HCT116 (cell line): ENCODE results near the gene WNK2.

Experiments used
- CEBPB ChIP-seq: IDR thresholded peaks from 2 replicates; pipeline ENCODE4 v1.6.1; 2012; ENCODE audit warnings: low read depth
- EGR1 ChIP-seq: IDR thresholded peaks from 2 replicates; pipeline ENCODE4 v1.6.1; 2012; ENCODE audit warnings: low read depth
- EZH2 ChIP-seq: fragments of 200-600 bp; sonication (generic); IDR thresholded peaks from 2 replicates; pipeline ENCODE4 v1.6.1; 2017; ENCODE audit warnings: antibody characterized with exemption, mixed run types
- EZH2phosphoT487 ChIP-seq: fragments of 200-600 bp; IDR thresholded peaks from 2 replicates; pipeline ENCODE4 v1.6.1; 2018; ENCODE audit warnings: antibody characterized with exemption, borderline replicate concordance
- JUND ChIP-seq: IDR thresholded peaks from 2 replicates; pipeline ENCODE4 v1.6.1; 2012
- POLR2A ChIP-seq: IDR thresholded peaks from 2 replicates; pipeline ENCODE4 v1.7.0; 2011; ENCODE audit warnings: borderline replicate concordance; ENCODE audit not compliant: insufficient read depth, insufficient read length; ENCODE audit errors: extremely low read depth
- POLR2AphosphoS5 ChIP-seq: IDR thresholded peaks from 2 replicates; pipeline ENCODE4 v1.6.1; 2011; ENCODE audit warnings: mild to moderate bottlenecking, low read depth, low read length, moderate library complexity
- SRF ChIP-seq: IDR thresholded peaks from 2 replicates; pipeline ENCODE4 v1.6.1; 2012; ENCODE audit warnings: low read depth
- TCF7L2 ChIP-seq: IDR thresholded peaks from 2 replicates; pipeline ENCODE4 v1.7.0; 2011; ENCODE audit warnings: borderline replicate concordance, inconsistent platforms; ENCODE audit not compliant: insufficient read depth, insufficient read length; ENCODE audit errors: extremely low read depth
- YY1 ChIP-seq: IDR thresholded peaks from 2 replicates; pipeline ENCODE4 v1.6.1; 2011; ENCODE audit warnings: low read length, low read depth, moderate library complexity, mild to moderate bottlenecking; ENCODE audit not compliant: insufficient replicate concordance; ENCODE audit errors: extremely low read depth
- TF ChIP-seq, protein P1 (sequence below), 3 experiments: fragments of 200-600 bp in 1 of 3; sonication (generic) in 1 of 3; IDR thresholded peaks in 2 of 3; conservative IDR thresholded peaks in 1 of 3; 2 replicates each; pipeline ENCODE4 v1.5.1; 2012 to 2017; ENCODE audit warnings: low read depth in 2 of 3, low read length in 2 of 3, antibody characterized with exemption in 1 of 3, borderline replicate concordance in 1 of 3, control low read depth in 1 of 3, mild to moderate bottlenecking in 1 of 3, mixed read lengths in 1 of 3, mixed run types in 1 of 3, moderate library complexity in 1 of 3; ENCODE audit not compliant: insufficient read depth in 1 of 3
- TF ChIP-seq, protein P2 (sequence below): IDR thresholded peaks from 2 replicates; pipeline ENCODE4 v1.6.1; 2012; ENCODE audit warnings: low read depth
- TF ChIP-seq, protein P3 (sequence below): IDR thresholded peaks from 2 replicates; pipeline ENCODE4 v1.6.1; 2012

DNA sequence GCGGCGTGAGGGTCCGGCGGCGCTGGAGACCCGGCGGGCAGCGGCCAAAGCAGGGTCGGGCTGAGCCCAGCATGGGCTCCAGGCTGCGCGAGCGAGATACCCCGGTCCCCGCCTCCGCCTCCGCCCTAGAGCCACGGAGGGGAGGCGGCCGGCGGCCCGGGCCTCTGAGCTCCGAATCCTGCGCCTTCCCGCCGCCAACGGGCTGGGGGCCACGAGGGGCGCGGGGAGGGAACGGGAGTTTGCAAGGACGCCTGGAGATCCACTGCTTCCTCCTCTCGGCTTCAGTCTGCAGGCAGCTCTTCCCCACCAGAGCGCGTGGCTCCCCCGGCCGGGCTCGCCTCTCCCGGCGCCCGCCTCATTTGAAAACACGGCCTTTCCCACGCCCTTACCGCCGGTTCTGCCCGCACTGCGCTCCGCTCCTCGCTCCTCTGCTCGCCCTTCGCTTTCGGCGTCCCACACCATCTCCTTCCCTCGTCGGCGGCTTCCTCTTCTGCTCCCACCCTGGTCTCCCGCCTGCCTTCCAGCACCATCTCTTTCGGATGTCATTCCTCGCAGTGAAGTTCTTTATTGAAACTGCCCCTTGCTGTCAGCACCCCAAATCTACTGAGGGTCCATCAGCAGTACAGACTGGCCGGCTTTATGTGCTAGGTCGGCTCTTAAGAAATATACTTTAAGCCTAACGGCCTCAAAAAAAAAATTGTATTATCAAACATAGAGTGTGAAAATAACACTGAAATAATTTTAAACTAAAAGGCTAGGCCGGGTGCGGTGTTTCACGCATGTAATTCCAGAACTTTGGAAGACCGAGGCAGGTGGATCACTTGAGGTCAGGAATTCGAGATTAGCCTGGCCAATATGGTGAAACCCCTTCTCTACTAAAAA lies 162.5 kb downstream of the WNK2 start:
- TF ChIP-seq, protein P1, sequence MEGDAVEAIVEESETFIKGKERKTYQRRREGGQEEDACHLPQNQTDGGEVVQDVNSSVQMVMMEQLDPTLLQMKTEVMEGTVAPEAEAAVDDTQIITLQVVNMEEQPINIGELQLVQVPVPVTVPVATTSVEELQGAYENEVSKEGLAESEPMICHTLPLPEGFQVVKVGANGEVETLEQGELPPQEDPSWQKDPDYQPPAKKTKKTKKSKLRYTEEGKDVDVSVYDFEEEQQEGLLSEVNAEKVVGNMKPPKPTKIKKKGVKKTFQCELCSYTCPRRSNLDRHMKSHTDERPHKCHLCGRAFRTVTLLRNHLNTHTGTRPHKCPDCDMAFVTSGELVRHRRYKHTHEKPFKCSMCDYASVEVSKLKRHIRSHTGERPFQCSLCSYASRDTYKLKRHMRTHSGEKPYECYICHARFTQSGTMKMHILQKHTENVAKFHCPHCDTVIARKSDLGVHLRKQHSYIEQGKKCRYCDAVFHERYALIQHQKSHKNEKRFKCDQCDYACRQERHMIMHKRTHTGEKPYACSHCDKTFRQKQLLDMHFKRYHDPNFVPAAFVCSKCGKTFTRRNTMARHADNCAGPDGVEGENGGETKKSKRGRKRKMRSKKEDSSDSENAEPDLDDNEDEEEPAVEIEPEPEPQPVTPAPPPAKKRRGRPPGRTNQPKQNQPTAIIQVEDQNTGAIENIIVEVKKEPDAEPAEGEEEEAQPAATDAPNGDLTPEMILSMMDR (IDR thresholded peaks at IDR 0.05 in 2 of 3, conservative IDR thresholded peaks at IDR 0.05 in 1 of 3; ENCODE audit: borderline replicate concordance in 1 of 3, insufficient read depth in 1 of 3, low read depth in 2 of 3, low read length in 2 of 3) = no peak
- no peak for TF ChIP-seq POLR2AphosphoS5
- TF ChIP-seq EZH2 = no peak
- no peak for TF ChIP-seq TCF7L2
- no peak for TF ChIP-seq POLR2A
- TF ChIP-seq YY1 = no peak
- no peak for TF ChIP-seq CEBPB
- TF ChIP-seq SRF = no peak
- no peak for TF ChIP-seq EGR1
- TF ChIP-seq, protein P2, sequence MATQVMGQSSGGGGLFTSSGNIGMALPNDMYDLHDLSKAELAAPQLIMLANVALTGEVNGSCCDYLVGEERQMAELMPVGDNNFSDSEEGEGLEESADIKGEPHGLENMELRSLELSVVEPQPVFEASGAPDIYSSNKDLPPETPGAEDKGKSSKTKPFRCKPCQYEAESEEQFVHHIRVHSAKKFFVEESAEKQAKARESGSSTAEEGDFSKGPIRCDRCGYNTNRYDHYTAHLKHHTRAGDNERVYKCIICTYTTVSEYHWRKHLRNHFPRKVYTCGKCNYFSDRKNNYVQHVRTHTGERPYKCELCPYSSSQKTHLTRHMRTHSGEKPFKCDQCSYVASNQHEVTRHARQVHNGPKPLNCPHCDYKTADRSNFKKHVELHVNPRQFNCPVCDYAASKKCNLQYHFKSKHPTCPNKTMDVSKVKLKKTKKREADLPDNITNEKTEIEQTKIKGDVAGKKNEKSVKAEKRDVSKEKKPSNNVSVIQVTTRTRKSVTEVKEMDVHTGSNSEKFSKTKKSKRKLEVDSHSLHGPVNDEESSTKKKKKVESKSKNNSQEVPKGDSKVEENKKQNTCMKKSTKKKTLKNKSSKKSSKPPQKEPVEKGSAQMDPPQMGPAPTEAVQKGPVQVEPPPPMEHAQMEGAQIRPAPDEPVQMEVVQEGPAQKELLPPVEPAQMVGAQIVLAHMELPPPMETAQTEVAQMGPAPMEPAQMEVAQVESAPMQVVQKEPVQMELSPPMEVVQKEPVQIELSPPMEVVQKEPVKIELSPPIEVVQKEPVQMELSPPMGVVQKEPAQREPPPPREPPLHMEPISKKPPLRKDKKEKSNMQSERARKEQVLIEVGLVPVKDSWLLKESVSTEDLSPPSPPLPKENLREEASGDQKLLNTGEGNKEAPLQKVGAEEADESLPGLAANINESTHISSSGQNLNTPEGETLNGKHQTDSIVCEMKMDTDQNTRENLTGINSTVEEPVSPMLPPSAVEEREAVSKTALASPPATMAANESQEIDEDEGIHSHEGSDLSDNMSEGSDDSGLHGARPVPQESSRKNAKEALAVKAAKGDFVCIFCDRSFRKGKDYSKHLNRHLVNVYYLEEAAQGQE = no peak
- TF ChIP-seq EZH2phosphoT487 = no peak
- TF ChIP-seq, protein P3, sequence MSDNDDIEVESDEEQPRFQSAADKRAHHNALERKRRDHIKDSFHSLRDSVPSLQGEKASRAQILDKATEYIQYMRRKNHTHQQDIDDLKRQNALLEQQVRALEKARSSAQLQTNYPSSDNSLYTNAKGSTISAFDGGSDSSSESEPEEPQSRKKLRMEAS = no peak
- no peak for TF ChIP-seq JUND
